ENCODE results near the gene OCRL. TPM values are rescaled to one million over a fixed set of nuclear protein-coding genes. Genes with fewer than 3 reads are reported as not detected.

The OCRL gene
- total and polyA plus RNA-seq, 2 of the 13 experiments (the other 11 are each of a cell fraction or from before 2014, with no cell fraction given), result 13.4 to 32.0 TPM

DNA sequence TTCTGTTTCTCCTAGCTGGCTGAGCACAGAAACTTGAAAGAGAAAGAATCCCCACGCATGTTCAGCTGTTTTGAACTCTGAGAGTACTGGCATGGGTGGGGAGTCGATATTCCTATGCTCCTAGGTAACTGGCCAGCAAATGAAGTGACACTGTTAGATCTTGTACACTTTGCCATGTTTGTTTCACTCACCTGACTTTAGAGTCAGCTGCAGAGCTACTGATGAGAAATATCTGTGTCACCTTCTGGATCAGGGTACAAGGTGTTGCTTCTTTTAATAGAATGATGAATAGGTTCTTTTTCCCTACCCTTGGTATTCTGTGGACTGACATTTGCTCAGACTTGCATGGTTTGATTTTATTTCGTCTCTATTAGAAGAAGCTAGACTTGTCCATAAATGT, 28.3 kb downstream of the OCRL start:
- no peak overlapping the region for H3K9ac ChIP-seq (ENCODE audit: insufficient read depth, low read depth, low read length)
- ATAC-seq, result no peak
- TF ChIP-seq RBFOX2 (IDR thresholded peaks at IDR 0.05; ENCODE audit: low read depth, low read length) (no peak), TFDP1 (CRISPR knock-in tag; IDR thresholded peaks at IDR 0.05; ENCODE audit: borderline replicate concordance) (no peak), PHB2 (IDR thresholded peaks at IDR 0.05; ENCODE audit: partially characterized antibody) (no peak), ZNF772 (CRISPR knock-in tag; IDR thresholded peaks at IDR 0.05) (no peak), ASH2L (IDR thresholded peaks at IDR 0.05; ENCODE audit: insufficient read length, low read depth, low read length) (no peak), RARA (CRISPR knock-in tag; IDR thresholded peaks at IDR 0.05) (no peak), ZNF451 (CRISPR knock-in tag; IDR thresholded peaks at IDR 0.05) (no peak), DR1 (CRISPR knock-in tag; IDR thresholded peaks at IDR 0.05) (no peak), IRF1 (CRISPR knock-in tag; IDR thresholded peaks at IDR 0.05; ENCODE audit: low read depth) (no peak), NFKBIZ (CRISPR knock-in tag; IDR thresholded peaks at IDR 0.05) (no peak), ZNF614 (CRISPR knock-in tag; IDR thresholded peaks at IDR 0.05; ENCODE audit: borderline replicate concordance) (no peak), SOX6 (IDR thresholded peaks at IDR 0.05) (no peak), SOX6 (CRISPR knock-in tag; IDR thresholded peaks at IDR 0.05) (no peak), NR3C1 (CRISPR knock-in tag; IDR thresholded peaks at IDR 0.05) (no peak), ZNF724P (CRISPR knock-in tag; IDR thresholded peaks at IDR 0.05; ENCODE audit: borderline replicate concordance) (no peak)
- TF ChIP-seq, protein P1, sequence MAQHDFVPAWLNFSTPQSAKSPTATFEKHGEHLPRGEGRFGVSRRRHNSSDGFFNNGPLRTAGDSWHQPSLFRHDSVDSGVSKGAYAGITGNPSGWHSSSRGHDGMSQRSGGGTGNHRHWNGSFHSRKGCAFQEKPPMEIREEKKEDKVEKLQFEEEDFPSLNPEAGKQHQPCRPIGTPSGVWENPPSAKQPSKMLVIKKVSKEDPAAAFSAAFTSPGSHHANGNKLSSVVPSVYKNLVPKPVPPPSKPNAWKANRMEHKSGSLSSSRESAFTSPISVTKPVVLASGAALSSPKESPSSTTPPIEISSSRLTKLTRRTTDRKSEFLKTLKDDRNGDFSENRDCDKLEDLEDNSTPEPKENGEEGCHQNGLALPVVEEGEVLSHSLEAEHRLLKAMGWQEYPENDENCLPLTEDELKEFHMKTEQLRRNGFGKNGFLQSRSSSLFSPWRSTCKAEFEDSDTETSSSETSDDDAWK (CRISPR knock-in tag; IDR thresholded peaks at IDR 0.05), result no peak
- no peaks in the 10 kb centered on the region for H3K4me1 ChIP-seq (ENCODE audit: insufficient read depth, low read length)
- no peak for FAIRE-seq
- peaks cover 1 to 19% of the 10 kb centered on the region in 2 experiments; a peak in 4 of 5 replicates for H3K36me3 ChIP-seq (replicated peaks in 1 of 2; ENCODE audit: control insufficient read depth in 1 of 2, insufficient read depth in 2 of 2, low read length in 2 of 2)
- no peaks in the 10 kb centered on the region for H3K27me3 ChIP-seq (ENCODE audit: control insufficient read depth in 1 of 2, insufficient read depth in 2 of 2, low read length in 2 of 2)
- no peak overlapping the region for H2AFZ ChIP-seq (ENCODE audit: low read length)
- no peaks in the 10 kb centered on the region for H3K79me2 ChIP-seq (ENCODE audit: insufficient read depth, low read length)
- no peak overlapping the region for H3K27ac ChIP-seq (ENCODE audit: extremely low read length, insufficient read depth, low read length)
- no peaks in the 10 kb centered on the region for H3K9me3 ChIP-seq (ENCODE audit: low read length)
- H3K4me2 ChIP-seq (ENCODE audit: low read depth, low read length), result no peak overlapping the region
- no peaks in the 10 kb centered on the region for H4K20me1 ChIP-seq (ENCODE audit: insufficient read depth, low read length)
- 92% methylated on average over 3 of the region's 3 CpGs for WGBS (ENCODE audit: low lambda C conversion rate)
- BruUV-seq (replicated peaks), result no TSS peak
- POLR2A ChIA-PET, result no interaction called here
- in situ Hi-C loops (cut with HindIII; ENCODE audit: extremely low pct_ligation_motif_present, low pct_unique_long_range_greater_than_20kb), result no loop called here
- no peak for DNase-seq (ENCODE audit: low spot score)
- intact Hi-C loops (cut with micrococcal nuclease; ENCODE audit: unreplicated experiment), result no loop called here
- no peak overlapping the region for H3K4me3 ChIP-seq (replicated peaks in 1 of 3; ENCODE audit: insufficient read depth in 1 of 3, low read depth in 2 of 3, low read length in 3 of 3)
- CTCF ChIA-PET (ENCODE audit: low intra/inter-chr PET ratio, low total read pairs), result no interaction called here

All from HepG2 (cell line).